Breast epithelium (tissue), 4 donors: ENCODE data around the gene ANKRD17. TPM values are rescaled to one million over a fixed set of nuclear protein-coding genes. Genes with fewer than 3 reads are reported as not detected.
"Not testable (repeated sequence)": the region's sequence is repeated elsewhere in the genome, so short reads cannot be mapped to it uniquely, and the experiment has no call there.

Source experiments
- DNase-seq, 2 donors: peaks; one replicate each; pipeline ENCODE4 v3.0.0-alpha.2; 2019; ENCODE audit warnings: low spot score in 2 of 2
- H3K27ac ChIP-seq, 2 donors: fragments of 200-600 bp; sonication (generic) in 1 of 2; one replicate each; pipeline ENCODE4 v1.5.1; 2016 to 2019; ENCODE audit warnings: mild to moderate bottlenecking in 1 of 2
- H3K27me3 ChIP-seq, 2 donors: fragments of 200-600 bp; sonication (generic) in 1 of 2; one replicate each; pipeline versions ENCODE4 v1.5.1 to v1.6.0; 2017 to 2019; ENCODE audit warnings: control low read depth in 1 of 2, mild to moderate bottlenecking in 1 of 2
- H3K36me3 ChIP-seq: fragments of 200-600 bp; one replicate; pipeline ENCODE4 v1.5.1; 2019
- H3K4me1 ChIP-seq, 2 donors: fragments of 200-600 bp; sonication (generic); one replicate each; pipeline ENCODE4 v1.5.1; 2016 to 2019; ENCODE audit warnings: control low read depth in 1 of 2
- H3K4me3 ChIP-seq, 3 donors: fragments of 200-600 bp; sonication (generic); 1 replicate in 2 of 3; 2 replicates in 1 of 3; pipeline ENCODE4 v1.5.1; 2016 to 2019; ENCODE audit warnings: mild to moderate bottlenecking in 3 of 3, moderate library complexity in 2 of 3
- H3K9me3 ChIP-seq, 2 donors: fragments of 200-600 bp; sonication (generic) in 1 of 2; one replicate each; pipeline ENCODE4 v1.5.1; 2016 to 2019; ENCODE audit warnings: control low read depth in 1 of 2
- POLR2A ChIP-seq: fragments of 450-650 bp; IDR thresholded peaks from one replicate; pipeline ENCODE4 v1.6.1; 2016; ENCODE audit warnings: antibody characterized with exemption, mild to moderate bottlenecking, moderate library complexity
- POLR2AphosphoS5 ChIP-seq, 3 donors: sonication (generic); formaldehyde crosslinking; IDR thresholded peaks; one replicate each; pipeline ENCODE4 v1.6.1; 2017; ENCODE audit warnings: antibody characterized with exemption in 3 of 3
- intact Hi-C: fragments of 100-400 bp; cut with DNase I; formaldehyde crosslinking; loops from one replicate; pipeline ENCODE4 v1.15.1; 2023; ENCODE audit warnings: low total_unique reads
- total RNA-seq, 3 donors: library from RNA; depleted of rRNA; stranded (reverse); fragments of >200 nt; gene quantifications; one replicate each; pipeline ENCODE4 v1.1.0, GENCODE V29; 2016
- TF ChIP-seq, protein P1 (sequence below), 3 donors: fragments of 450-650 bp; IDR thresholded peaks; one replicate each; pipeline ENCODE4 v1.5.1; 2016 to 2017; ENCODE audit warnings: antibody characterized with exemption in 3 of 3, mild to moderate bottlenecking in 3 of 3, moderate library complexity in 3 of 3

The ANKRD17 gene
- total RNA-seq, 3 donors from 2014 or later = 53.0 to 81.4 (median 69.2) TPM

DNA sequence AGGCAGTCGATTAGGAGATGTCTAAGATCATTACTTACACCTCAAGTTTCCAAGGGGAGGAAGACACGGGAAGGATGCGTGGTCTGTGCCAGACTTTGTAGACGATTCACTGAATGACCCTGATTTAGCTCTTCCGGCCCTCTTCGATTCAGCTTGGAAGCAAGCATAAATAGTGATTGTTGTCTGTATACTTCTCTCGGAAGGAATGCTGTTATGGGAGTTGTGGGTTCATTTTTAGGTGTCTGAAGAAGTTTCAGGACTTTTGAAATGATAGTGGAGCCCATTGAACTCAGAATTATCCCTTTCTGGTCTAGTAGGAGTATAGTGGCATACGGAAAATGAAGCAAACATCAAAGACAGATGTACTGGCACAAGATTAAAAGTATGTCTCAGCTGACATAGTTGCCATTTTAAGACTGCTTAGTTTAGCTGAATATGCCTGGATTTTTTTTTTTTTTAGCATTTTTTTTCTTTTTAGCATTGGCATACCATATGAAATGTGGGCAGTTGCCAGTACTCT is 1.0 kb upstream of the ANKRD17 start:
- intact Hi-C loops = loop anchor here (5.0 kb wide), 1 partner anchor 192 kb away; the partner anchor contains the start of gene COX18
- H3K27ac ChIP-seq = peak overlapping the region; percentile 99
- H3K27me3 ChIP-seq = no peaks in the 10 kb centered on the region
- DNase-seq = no peak
- no peaks in the 10 kb centered on the region for H3K9me3 ChIP-seq
- peaks cover 5 to 7% of the 10 kb centered on the region in 2 donors for H3K4me1 ChIP-seq
- TF ChIP-seq, protein P1, sequence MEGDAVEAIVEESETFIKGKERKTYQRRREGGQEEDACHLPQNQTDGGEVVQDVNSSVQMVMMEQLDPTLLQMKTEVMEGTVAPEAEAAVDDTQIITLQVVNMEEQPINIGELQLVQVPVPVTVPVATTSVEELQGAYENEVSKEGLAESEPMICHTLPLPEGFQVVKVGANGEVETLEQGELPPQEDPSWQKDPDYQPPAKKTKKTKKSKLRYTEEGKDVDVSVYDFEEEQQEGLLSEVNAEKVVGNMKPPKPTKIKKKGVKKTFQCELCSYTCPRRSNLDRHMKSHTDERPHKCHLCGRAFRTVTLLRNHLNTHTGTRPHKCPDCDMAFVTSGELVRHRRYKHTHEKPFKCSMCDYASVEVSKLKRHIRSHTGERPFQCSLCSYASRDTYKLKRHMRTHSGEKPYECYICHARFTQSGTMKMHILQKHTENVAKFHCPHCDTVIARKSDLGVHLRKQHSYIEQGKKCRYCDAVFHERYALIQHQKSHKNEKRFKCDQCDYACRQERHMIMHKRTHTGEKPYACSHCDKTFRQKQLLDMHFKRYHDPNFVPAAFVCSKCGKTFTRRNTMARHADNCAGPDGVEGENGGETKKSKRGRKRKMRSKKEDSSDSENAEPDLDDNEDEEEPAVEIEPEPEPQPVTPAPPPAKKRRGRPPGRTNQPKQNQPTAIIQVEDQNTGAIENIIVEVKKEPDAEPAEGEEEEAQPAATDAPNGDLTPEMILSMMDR (IDR thresholded peaks at IDR 0.05) = no peak
- TF ChIP-seq POLR2A = no peak
- no peak for TF ChIP-seq POLR2AphosphoS5 (IDR thresholded peaks at IDR 0.05)
- no peaks in the 10 kb centered on the region for H3K36me3 ChIP-seq
- H3K4me3 ChIP-seq = peak overlapping the region; percentile 61 to 94 (median 82)

DNA sequence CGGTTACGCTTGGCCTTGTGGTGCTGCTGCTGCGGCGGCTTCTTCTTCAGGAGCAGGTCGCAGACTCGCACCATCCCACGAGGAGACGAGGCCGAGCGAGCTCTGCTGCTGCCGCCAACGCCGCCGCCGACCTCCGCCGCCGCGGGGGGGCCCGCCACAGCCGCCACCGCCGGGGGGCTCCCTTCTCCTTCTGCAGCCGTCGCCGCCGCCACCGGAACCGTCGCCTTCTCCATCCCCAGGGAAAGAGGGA is 237 bp downstream of the ANKRD17 start:
- no peak for TF ChIP-seq POLR2AphosphoS5 (IDR thresholded peaks at IDR 0.05)
- no peak for TF ChIP-seq POLR2A
- TF ChIP-seq, protein P1 (IDR thresholded peaks at IDR 0.05) = no peak
- Histone ChIP-seq H3K4me1 (peaks cover 5 to 7% of the 10 kb centered on the region in 2 donors), H3K9me3 (no peaks in the 10 kb centered on the region), H3K4me3 (peak overlapping the region; percentile 61 to 94 (median 82)), H3K27ac (peak overlapping the region; percentile 99), H3K36me3 (no peaks in the 10 kb centered on the region), H3K27me3 (no peaks in the 10 kb centered on the region)
- intact Hi-C loops = loop anchor here (5.0 kb wide), 1 partner anchor 191 kb away; the partner anchor contains the start of gene COX18
- no peak for DNase-seq

DNA sequence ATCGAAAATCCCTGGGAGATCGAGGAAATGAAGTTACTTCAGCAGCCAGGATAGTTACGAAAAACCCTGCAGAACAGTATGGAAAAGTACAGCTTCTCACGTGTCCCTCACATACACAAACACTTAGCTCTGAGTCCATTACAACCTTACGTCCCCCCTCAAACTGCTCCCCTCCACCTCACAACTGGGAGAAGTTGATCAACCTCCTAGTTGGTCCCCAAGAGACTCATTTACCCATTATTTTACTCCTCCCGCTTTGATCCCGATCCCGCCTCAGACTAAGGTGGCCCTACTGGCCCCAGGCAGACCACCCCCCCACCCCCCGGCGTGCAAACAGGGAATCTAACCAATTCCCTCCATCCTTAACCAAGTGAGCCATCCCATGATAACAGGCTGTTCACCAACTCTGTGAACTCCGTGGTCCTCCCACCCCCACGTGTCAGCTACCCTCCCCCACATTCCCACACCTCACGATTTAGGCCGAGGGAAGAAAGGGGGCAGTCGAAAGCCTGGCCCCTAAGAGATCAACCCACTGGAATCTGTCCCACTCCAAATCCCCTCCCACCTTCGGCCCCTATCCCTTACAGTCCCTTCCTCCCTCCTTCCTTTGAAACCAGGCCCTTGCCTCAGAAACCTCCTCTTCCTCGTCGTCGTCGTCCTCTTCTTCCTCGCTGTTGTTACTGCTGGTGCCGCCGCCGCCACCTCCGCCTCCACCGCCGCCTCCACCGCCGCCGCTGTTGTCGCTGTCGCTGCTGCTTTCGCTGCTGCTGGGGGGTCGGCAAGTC is 755 bp downstream of the ANKRD17 start:
- Histone ChIP-seq H3K27ac (peak overlapping the region; percentile 99), H3K4me1 (peaks cover 5 to 7% of the 10 kb centered on the region in 2 donors), H3K4me3 (peak overlapping the region; percentile 61 to 94 (median 82)), H3K9me3 (no peaks in the 10 kb centered on the region), H3K27me3 (no peaks in the 10 kb centered on the region), H3K36me3 (no peaks in the 10 kb centered on the region)
- no peak for TF ChIP-seq POLR2A
- TF ChIP-seq, protein P1 (IDR thresholded peaks at IDR 0.05) = no peak
- TF ChIP-seq POLR2AphosphoS5 (IDR thresholded peaks at IDR 0.05) = no peak
- DNase-seq = no peak
- intact Hi-C loops = loop anchor here (5.0 kb wide), 1 partner anchor 191 kb away; the partner anchor contains the start of gene COX18

DNA sequence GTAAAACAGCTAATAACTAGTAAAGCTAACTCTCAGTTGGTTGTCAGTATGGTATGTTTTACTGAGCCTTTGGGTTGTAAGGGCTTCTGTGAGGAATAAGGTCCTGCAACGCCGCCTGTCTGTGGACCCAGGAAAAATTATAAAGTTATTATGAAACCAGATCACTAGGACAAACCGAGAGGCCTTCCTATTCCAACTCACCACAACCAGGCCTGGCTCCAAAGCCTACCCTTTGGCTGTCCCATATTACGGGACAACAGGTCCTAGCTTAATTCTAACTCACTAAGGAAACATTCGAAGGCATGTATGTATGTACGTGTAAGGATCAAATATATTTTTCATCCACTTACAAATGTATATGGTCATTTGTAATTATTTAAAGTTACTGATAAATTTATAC is 1.4 kb downstream of the ANKRD17 start:
- peak; percentile 66 to 73 for DNase-seq
- Histone ChIP-seq H3K27me3 (no peaks in the 10 kb centered on the region), H3K4me1 (peaks cover 5 to 7% of the 10 kb centered on the region in 2 donors), H3K4me3 (peak overlapping the region; percentile 61 to 94 (median 82)), H3K27ac (peak overlapping the region; percentile 99), H3K9me3 (no peaks in the 10 kb centered on the region), H3K36me3 (no peaks in the 10 kb centered on the region)
- TF ChIP-seq POLR2A = no peak
- TF ChIP-seq, protein P1 (IDR thresholded peaks at IDR 0.05) = peak; percentile 69 to 75 (median 74)
- peak in 1 of 3 donors; percentile 53 for TF ChIP-seq POLR2AphosphoS5 (IDR thresholded peaks at IDR 0.05)
- intact Hi-C loops = loop anchor here (5.0 kb wide), 1 partner anchor 190 kb away; the partner anchor contains the start of gene COX18

DNA sequence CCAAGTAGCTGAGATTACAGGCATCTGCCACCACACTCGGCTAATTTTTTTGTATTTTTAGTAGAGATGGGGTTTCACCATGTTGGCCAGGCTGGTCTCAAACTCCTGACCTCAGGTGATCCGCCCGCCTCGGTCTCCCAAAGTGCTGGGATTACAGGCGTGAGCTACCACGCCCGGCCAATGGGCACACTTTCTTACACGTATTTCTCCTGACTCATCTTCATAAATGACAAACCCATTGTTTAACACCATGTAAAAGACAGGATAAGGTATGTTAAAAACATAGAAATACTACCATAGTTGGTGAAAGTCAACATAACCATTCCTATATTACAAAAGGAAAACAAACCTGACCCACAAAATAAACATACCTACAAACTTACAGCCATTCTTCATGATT is 2.8 kb downstream of the ANKRD17 start:
- intact Hi-C loops = loop anchor here (5.0 kb wide), 1 partner anchor 189 kb away; the partner anchor contains the start of gene COX18
- not testable (repeated sequence) for H3K27ac ChIP-seq, H3K36me3 ChIP-seq, H3K4me1 ChIP-seq, H3K27me3 ChIP-seq, H3K9me3 ChIP-seq, DNase-seq
- peak overlapping the region in 1 of 3 donors; percentile 94 for H3K4me3 ChIP-seq
